DMS153 treated with DMSO at 0.1 percent for 48 hours (cell line): ENCODE data around the gene E2F3.
A peak's percentile ranks its signal among the peaks of the same experiment; 100 is the strongest.

ENCODE experiments used
- DNase-seq: peaks from one replicate; lab custom pipeline; 2025; ENCODE audit not compliant: unreplicated experiment; lab: John Stamatoyannopoulos, UW

Gene E2F3

DNA sequence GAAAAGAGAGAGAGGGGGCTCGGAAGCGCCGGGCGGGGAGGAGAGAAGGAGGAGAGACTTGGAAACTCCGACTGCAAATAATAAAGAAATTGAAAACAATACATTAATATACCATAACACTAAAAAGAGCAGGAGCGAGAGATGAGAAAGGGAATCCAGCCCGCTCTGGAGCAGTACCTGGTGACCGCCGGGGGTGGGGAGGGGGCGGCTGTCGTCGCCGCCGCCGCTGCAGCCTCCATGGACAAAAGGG lies 338 bp downstream of the E2F3 start:
- peak; percentile 70 for DNase-seq

DNA sequence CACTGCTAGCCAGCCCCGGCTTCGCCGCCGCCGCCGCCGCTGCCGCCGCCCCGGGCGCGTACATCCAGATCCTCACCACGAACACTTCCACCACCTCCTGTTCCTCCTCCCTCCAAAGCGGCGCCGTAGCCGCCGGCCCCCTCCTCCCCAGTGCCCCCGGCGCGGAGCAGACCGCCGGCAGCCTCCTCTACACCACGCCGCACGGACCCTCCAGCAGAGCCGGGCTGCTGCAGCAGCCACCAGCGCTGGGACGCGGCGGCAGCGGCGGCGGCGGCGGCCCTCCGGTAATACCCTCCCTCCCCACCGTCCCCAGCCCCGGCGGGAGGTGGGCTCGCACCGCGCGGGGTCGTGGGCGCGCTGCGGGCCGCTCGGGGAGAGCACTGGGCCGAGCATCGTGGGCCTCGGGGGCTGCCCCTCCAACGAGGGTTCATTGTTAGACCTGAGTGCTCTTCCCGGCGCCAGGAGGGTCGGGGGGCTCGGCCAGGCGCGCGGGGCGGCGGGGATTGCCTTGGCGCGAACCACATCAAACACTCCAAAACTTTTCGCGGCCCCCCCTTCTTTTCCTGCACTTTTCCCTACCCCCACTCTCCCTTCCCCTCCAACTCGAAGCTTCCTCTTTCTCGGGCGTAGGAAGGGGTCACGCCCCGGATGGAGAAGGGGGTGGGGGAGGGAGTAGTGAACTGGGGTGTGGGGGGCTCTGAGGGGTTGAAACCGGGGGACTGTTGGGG lies 827 bp downstream of the E2F3 start:
- DNase-seq: no peak

DNA sequence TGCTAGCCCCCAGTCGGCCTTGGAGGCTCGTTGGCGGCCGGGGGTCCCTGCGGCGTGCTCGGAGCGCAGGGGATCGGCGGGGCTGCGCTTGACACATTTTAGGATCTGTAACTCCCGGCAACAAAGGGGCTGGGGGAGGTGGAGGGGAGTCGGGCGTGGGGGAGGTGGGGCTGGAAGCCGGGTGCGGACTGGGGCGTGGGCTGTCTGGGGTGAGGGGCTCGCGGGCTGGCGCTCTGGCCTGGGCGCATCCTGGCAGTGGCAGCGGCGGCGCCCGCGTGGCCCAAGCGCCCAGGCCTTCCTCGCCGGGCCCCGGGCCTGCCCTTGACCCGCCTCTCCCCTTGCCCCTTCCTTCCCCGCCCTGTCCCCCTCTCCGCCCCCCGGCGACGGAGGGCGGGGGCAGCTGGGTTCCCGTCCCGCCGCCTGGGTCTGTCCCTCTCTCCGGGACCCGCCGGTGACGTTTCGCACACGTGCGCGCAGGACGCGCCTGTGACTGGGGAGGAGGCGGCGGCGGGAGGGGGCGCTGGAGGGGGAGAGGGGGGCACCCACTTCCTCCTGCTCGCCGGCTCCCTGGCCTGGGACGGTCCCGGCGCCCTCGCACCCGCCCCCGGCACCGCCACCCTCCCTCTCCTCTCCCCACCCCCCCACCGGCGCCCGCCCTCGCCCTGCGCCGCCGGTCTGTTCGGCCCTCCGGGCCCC lies 1.5 kb downstream of the E2F3 start:
- DNase-seq: peak; percentile 55

DNA sequence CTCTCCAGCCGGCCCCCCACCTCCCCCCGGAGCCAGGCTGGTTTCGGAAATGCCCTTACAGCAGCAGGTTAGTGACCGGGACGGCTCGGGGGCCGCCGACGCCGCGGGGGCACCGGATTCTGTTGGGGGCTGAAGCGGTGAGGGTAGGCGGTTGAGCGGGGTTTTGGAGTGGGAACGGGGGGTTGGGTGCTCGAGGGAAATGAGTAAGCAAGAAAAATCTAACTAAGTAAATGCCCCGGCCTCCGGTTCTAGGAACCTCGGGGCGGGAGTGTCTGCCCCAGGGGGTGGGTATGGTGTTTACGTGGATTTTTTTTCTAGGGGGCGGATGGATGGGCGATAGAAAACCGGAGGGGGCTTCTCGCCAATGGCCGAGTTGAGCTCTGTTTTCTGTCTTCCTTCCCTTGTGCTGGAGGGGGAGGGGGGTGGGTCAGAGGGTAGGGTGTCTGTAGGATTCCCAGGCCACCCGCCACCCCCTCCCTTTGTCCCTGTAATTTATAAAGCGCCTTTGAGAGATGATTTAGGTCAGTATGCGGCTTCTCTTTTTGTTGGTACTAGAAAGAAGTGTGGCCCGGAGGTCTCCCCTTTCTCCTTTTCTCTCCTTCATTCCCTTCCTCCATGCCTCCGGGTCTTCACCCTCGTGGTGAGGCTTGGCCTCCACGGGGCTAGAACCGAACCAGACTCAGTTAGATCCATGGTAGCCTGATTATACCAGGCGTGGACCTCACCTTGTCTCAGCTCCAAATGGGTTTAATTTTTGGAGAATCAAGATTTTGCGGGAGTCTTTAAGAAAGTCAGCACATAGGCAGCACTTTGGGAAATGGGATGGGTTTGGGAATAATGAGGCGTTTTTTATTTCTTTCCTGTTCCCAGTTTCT lies 2.3 kb downstream of the E2F3 start:
- DNase-seq: peak; percentile 19

DNA sequence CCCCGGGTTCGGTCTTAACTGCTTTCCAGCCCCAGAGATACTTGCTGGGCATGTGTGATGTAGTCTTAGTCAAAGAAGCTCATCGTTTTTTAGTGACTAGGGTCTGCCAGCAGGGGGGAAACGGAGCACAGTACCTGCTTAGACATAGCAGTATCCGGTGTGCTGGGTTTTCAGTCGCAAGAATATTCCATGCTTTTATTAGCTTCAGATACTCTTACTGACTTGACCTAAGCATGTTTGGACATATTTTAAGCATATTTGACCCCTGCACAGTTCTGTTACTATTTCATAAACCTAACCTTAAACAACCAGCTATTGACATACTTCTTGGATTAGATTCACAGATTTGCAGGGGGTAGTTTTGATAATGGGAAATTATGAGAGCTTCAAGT lies 3.0 kb downstream of the E2F3 start:
- peak; percentile 63 for DNase-seq

DNA sequence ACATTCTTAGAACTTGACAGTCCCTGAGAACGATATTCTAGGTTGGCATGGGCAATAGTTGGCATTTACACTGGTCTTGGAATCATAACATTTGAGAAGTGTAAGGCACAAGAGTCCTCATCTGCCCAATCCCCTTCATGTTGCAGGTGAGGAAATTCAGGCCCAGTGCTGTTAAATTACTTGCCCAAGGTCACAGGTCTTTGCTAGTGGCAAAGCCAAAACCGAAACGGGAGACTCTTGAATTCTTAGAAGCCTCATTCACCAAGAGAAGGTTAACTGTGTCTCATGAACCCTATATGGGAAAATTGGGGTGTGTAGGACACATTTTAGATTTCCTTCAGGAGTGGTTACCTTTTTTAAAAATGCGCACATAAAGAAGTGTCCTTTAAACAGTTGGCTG lies 7.2 kb downstream of the E2F3 start:
- DNase-seq: no peak

DNA sequence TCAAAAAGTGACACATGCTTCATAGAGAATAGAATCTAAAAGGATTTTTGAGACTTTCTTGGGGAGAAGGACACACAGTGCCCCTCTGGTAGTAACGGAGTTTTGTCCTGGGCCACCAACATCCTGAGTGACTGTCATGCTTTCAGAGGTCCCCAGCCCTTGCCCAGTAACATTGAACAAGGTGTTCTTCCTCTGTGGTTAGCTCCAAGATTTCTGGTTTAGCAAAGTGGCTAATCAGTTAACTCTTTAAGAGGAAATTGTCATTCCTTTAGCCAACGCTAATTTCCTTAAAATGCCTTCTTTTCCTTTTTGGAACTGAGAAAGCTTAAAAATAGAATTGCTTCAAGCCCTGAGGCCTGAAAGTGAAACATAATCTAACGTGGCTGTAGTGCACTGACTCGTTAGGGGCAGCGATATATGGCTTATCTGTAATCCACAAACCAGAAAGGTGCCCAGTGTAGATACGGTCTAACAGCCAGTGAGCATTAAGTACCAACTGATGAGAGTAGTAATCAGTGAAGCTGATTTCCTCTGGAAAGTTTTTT lies 7.8 kb downstream of the E2F3 start:
- DNase-seq: no peak

DNA sequence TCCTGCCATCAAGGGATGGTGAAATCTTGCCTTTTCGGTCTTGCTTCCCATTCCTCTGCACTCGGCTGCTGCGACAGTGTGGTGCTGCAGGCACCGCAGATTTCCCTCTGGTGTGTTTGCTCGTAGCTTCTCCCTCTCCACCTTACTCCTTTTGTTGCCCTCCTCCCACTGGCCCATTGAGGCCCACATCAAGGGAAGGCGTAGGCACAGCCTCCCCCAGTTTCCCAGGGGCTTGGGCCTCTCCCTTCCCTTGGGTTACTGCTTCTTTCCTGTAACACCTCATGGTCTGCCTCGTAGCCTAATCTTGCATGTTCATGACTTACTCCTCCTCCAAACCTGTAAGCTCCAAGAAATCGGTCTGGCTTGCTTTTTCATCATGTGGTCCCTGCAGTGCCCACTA lies 9.9 kb downstream of the E2F3 start:
- no peak for DNase-seq

DNA sequence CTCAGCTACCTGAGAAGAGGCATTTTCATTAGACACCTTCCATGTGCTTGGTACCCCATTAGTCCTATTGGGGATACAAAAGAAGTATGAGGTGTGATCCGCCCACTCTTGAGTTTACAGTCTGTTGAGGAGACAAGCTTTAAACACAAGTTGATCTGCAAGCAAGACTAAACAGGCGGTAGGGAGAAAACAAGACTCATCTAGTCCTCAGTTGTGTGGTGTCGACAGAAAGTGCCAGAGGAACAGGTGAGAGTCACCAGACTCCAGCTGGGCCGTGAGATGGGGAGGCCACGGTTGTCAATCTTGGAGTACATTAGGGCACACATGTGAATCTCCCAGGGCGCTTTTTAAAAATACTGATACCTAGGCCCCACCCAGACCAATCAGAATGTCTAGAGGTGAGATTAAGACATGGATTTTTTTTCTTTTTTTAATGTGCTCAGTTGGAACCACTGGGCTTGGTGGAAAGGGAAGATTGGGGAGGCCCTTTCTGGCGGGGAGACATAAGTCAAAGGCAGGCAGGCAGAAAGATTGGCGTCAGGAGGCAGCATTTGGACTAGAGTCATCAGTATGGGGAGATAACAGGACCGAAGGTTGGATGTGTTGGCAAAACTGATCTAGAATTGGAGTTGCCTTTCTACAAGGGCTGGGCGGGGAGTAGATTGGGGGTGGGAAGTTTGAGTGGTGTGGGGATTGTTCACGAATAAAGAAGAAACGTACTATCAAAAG lies 10.4 kb downstream of the E2F3 start:
- DNase-seq: no peak

DNA sequence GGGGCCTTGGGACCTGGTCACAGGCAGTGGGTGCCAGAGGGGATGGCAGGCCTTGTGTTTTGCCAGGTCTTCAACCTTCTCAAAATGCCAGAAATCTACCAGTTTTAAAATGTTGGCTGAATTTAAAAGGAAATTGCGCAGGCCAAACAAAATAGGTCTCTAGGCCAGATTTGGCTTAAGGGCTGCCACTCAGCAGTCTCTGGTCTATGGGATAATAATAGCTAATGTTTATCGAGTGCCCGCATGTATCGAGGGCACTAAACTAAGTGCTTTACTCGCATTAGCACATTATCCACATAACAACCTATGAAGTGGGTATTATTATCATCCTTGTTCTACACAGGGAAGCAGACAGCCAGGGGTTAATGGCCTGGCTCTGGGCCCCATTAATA lies 11.0 kb downstream of the E2F3 start:
- DNase-seq: no peak

DNA sequence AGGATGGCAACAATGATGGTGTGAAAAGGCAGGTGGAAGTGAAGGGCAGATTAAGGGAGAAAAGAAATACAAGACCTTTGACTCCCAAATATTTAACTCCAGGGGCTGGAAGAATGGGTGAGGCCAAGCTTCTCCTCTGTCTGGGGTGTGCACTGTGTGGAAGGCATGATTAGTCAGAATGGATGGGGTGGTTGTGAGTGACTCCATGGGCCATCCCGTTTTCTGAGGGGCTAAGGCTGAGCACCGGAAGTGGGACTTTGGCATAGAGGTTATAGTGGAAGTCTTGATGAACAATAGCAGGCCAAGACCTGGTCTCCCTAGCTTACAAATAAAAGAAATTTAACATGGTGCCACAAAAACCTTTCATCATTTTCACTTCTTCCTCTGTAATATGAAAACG lies 12.1 kb downstream of the E2F3 start:
- DNase-seq: no peak

DNA sequence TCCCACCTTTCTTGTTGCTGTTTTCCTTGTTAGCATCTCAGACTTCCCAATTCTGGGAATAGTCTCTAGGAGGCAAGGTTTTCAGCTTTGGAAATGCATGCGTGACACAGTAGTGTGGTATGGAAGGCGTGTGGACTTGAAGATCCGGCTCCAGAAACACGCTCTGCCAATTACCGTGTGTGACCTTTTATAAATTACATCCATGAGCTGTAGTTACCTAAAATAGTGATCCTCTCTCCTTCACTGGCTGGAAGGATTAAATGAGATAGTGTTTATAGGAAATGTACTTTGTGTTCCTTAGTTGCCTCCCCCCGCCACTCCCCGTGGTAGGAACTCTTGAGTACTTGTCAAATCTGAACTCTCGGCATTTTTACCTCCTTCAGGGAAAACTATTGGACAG lies 13.0 kb downstream of the E2F3 start:
- no peak for DNase-seq

DNA sequence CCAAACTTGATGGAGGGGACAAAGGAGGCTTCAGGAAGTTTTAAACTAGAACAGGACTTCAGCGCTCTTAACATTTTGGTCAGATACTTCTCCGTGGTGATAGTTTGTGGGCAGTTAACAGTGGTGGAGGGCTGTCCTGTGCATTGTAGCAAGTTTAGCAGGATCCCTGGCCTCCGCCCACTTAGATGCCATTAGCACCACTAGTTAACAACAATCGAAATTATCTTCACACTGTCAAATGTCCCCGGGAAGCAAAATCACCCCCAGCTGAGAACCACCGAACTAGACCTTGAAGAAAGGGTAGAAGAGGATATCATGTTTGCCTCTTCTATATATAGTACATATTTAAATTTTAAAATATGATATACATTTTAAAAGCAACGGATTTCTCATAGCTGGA lies 13.6 kb downstream of the E2F3 start:
- no peak for DNase-seq

DNA sequence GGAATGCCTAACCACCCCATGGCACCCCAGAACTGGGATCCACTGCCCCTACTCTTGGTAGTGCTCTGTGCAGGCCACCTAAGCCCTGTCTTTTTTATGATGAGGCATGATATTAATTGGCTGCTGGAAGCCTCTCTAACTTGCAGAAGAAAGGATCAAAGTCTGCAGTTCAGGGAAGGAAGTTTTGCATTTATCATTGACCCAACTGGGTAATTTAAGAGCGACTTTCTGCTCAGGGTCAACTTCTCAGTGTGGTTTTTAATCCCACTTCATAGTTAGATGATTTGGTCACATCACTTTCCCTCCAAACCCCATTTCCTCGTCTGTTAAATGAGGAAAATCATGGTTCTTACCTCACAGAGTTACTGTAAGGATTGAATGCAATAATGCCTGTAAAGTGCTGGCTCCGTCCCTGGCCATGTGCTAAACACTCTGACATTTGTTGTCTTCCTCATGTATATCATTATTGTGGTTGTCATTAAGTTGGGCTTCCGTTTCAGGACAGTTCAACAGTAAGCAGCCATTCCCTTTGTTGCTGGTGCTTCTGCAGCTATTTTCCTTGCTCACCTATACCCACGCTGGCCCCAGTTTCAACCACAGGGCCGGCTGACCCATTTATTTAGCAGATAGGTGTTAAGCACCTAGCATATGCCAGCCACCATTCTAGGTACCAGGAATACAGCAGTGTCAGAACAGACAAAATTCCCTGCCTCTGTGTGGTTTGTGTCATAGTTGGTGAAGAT lies 14.2 kb downstream of the E2F3 start:
- no peak for DNase-seq

DNA sequence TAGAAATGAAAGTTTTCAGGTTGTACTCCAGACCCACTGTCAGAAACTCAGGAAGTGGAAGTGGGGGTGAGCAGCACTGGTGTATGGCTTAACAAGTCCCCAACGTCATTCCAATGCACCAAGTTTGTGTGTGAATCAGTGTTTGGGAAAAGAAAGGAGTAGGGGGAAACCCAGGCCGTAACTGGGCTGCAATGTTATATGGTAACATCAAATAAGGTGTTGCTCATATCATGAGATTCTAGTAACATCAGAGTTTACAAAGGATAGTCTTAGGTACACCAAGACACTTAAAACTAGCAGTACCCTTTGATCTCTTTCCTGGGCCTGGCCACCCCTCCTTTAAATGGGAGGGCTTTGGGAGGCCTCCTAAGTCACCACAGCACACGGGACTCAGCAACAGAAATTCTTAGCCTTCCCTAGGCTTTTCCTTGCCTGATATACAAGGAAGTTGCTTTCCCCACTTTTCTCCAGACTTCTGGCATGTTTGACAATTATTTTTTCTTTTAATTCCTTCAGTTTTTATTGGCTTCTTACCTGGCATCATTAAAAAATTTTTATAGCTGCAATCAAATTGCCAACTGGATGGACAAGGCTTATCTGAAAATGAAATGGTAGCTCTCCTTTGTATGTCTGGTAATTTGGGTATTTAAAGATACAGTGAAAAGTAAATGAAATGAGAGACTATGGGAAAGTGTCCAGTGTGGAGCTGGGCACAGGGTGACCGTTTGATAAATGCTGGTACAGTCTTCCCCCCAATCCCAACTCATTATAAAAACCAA lies 15.1 kb downstream of the E2F3 start:
- no peak for DNase-seq

DNA sequence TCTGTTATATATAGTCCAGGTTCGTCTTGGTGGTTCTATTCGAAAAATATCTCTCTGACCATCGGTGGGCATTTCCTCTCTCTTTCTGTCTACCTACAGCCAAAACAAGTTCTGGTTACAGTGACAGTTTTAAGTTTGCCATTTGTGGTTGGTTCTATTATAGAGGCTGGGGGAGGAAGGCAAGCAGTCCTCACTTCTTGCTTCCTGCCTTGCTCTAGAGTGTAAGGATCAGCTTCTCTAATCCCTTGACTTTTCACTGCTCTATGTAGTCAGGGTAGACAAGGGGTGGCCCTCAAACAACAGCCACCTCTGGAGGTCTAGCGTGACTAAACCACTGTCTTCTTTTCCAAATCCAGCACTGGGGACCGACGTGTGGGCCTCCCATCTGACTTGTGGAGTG lies 16.1 kb downstream of the E2F3 start:
- DNase-seq: no peak

DNA sequence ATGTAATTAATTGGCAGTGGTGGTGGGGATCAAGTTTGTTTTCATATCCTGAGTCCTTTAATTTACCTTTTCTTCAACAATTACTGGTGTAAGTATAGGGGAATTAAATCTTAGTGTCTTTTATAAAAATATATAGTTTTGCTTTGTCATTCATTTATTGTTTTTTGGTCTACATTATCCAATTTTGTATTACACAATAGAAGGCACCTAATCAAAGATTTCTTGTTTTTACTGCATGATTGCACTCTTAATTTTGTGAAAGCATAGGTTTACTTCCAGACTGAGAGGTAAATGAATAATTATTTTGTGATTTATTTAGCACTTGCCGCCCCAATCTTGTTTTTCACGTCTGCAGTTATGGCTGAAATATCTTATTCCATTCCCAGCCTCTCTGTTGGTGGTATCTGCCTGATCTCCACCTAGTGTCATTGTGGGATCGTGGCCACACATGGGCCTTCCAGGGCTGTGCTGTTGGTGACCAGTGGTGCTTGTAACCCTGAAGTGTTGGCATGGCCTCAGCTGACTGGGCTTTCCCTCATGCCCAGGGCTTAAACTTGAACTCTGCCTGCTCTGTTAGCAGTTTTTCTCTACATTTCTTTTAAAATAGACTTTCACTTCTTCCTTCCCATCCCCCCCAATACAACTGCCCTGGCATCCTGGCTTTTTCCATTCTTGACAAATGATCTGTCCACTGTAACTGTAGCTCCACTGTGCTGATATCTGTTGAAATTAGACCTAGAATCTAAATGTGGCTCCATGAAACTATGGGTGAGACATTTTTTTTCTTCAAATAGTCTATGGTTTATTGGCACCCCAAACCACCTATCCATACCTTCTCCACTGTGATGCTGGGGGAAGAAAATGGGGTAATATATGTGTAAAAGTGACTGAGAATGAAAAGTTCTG lies 24.8 kb downstream of the E2F3 start:
- no peak for DNase-seq

DNA sequence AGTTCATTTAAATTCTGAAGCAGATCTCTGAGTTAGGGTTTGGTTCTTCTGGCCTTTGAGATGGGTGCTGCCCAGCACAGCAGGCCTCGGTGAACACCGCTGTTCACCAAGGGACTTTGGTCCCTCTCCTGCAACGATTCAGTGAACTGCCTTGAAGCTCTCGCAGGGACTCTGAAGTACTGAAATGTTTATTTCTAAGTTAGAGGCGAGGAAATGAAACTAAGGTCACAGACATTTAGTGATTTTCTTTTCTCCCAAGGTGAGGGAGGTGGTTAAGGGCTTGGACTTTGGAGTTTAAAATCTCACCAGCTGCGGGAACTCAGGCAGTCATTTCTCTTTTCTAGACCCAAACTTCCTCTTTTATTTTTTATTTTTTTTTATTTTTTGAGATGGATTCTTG lies 26.2 kb downstream of the E2F3 start:
- no peak for DNase-seq

DNA sequence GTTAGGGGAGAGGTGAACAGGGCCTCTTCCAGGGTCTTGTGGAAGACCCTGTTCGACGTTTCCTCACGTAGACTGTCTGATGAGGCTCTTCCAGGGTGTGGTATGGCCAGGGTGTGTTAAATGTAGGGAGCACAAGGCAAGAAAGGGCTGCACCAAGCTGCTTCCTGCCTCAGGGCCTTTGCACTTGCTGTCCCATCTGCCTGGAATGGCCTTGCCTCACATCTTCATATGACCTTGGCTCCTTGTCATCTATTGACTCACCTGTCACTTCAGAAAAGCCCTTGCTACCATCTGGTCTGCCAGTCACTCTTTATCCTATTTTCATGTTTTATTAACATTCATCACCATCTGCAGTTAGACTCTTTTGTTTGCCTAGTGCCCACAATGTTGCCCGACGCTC lies 31.0 kb downstream of the E2F3 start:
- DNase-seq: no peak
